Activated effector memory CD4-positive, alpha-beta T cell treated with Interleukin-2 at 50 U/mL for 16 hours (primary cell): ENCODE data around the gene SYNDIG1.

Source experiments
- DNase-seq: peaks from one replicate; pipeline ENCODE4 v3.0.0-alpha.2; 2020

SYNDIG1 gene

GRCh38 chr20:24529369-24529719 is 59.9 kb downstream of the SYNDIG1 start:
- DNase-seq: no peak

- DNase-seq: no peak
Observed at GRCh38 chr20:24530131-24530680, 60.8 kb downstream of the SYNDIG1 start.

GRCh38 chr20:24531202-24531601 is 61.8 kb downstream of the SYNDIG1 start:
- no peak for DNase-seq

- DNase-seq: no peak
Observed at GRCh38 chr20:24531631-24532419, 62.4 kb downstream of the SYNDIG1 start.

GRCh38 chr20:24533449-24533848 is 64.0 kb downstream of the SYNDIG1 start:
- no peak for DNase-seq

GRCh38 chr20:24534282-24534681 is 64.9 kb downstream of the SYNDIG1 start:
- no peak for DNase-seq

- DNase-seq: no peak
Observed at GRCh38 chr20:24535941-24536730, 66.7 kb downstream of the SYNDIG1 start.

- DNase-seq: no peak
Observed at GRCh38 chr20:24537210-24537609, 67.8 kb downstream of the SYNDIG1 start.

- no peak for DNase-seq
Observed at GRCh38 chr20:24542721-24543120, 73.3 kb downstream of the SYNDIG1 start.

GRCh38 chr20:24543168-24543567 is 73.7 kb downstream of the SYNDIG1 start:
- DNase-seq: no peak

GRCh38 chr20:24543741-24544140 is 74.3 kb downstream of the SYNDIG1 start:
- DNase-seq: no peak

GRCh38 chr20:24544371-24544770 is 74.9 kb downstream of the SYNDIG1 start:
- no peak for DNase-seq

GRCh38 chr20:24545168-24545567 is 75.7 kb downstream of the SYNDIG1 start:
- DNase-seq: no peak

GRCh38 chr20:24546232-24546892 is 76.9 kb downstream of the SYNDIG1 start:
- no peak for DNase-seq

GRCh38 chr20:24547967-24548366 is 78.5 kb downstream of the SYNDIG1 start:
- DNase-seq: no peak

GRCh38 chr20:24559114-24559732 is 89.8 kb downstream of the SYNDIG1 start:
- DNase-seq: no peak

- DNase-seq: no peak
Observed at GRCh38 chr20:24560571-24561491, 91.4 kb downstream of the SYNDIG1 start.

GRCh38 chr20:24565835-24566351 is 96.5 kb downstream of the SYNDIG1 start:
- DNase-seq: no peak

GRCh38 chr20:24566656-24567055 is 97.2 kb downstream of the SYNDIG1 start:
- no peak for DNase-seq

- DNase-seq: no peak
Observed at GRCh38 chr20:24567508-24567907, 98.1 kb downstream of the SYNDIG1 start.

GRCh38 chr20:24568842-24569241 is 99.4 kb downstream of the SYNDIG1 start:
- no peak for DNase-seq

- DNase-seq: no peak
Observed at GRCh38 chr20:24571159-24571558, 101.7 kb downstream of the SYNDIG1 start.
